HG03342 (cell line): ENCODE data around the gene CERS6.
A peak's percentile ranks its signal among the peaks of the same experiment; 100 is the strongest.

ENCODE experiments used
- ATAC-seq: cut with Tn5 transposase; IDR thresholded peaks from one replicate; pipeline ENCODE4 v1.9.1; 2021; ENCODE audit warnings: mild to moderate bottlenecking, moderate library complexity; ENCODE audit not compliant: unreplicated experiment

The CERS6 gene

DNA sequence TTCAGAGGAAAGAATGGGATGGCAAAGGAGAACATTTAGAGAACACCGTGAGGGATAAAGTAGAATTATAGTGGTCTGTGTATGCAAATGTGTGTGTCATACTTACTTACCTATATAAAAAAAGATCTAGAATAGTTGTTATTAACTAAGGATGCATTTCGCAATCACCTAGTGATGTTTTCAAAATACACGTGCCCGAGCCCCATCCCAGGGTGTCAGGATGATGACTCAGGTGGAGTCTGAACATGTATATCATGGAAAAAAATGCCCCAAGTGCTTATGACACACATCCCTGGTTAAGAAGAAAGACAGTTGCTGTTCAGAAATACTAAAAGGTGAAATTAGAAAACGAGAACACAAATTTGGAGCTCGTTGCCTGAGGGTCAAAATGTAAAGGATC is 109.0 kb downstream of the CERS6 start:
- no peak for ATAC-seq

DNA sequence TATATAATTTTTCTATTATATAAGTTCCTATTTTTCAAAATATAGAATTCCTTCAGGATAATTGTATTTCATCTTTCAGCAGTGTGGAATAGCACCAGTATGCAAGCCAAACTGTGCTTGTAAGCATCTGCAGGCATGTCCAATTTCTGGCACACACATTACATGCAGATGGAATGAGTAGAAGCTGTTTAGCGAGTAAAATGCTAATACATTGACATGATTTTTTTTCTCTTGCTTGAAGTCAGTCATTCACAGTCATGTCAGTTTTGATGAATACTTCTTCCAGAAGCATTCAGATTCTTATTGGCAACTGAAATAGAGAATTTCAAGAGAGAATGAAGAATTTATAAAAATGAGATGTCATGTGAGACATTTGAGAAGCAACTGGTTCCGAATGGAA is 109.4 kb downstream of the CERS6 start:
- ATAC-seq: no peak

DNA sequence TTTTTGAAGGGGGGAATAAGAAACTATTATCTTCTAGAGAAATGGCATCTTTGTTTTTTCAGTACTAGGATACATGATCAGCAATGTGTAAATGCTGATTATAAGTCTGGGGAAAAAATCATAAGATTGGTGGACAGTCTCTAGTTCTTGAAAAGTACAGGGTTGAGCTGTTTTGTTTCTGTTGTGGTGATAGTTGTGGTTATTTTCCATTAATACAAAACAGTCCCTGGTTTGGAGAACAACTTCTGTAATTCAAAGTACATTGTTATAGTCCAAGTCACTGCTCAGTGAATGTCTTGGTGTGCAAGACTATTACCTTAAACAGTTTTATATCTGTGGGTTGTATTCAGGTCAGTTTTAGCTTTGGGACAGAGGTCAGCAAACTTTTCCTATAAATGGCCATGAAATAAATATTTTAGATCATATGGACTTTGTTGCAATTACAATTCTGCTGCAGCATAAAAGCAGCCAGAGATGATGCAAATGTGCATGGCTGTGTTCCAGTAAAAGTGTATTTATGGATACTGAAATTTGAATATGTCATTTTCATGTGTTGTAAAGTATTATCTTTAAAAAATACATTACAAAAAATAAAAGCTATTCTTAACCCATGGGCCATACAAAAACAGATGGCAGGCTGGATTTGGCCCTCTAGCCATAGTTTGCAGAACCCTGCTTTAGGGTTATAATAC is 111.0 kb downstream of the CERS6 start:
- peak; percentile 50 for ATAC-seq

DNA sequence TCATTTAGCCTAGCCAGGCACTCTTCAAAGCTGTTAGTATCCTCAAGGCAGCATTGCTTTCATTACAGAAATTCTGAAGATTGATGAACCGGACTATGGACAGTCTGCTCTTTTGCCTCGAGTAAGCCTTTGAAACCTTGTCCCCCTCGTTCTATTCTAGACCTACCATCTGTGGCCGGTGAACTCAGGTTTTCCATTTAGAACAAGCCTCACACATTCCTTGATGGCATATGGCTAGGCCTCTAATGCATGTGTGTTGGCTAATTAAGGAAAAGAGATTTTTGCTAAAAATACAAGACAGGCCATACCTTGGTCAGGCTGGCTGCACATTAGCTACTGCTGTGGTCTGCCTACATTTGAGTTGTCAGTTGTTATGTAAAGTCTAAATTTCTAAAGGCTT is 111.8 kb downstream of the CERS6 start:
- no peak for ATAC-seq

DNA sequence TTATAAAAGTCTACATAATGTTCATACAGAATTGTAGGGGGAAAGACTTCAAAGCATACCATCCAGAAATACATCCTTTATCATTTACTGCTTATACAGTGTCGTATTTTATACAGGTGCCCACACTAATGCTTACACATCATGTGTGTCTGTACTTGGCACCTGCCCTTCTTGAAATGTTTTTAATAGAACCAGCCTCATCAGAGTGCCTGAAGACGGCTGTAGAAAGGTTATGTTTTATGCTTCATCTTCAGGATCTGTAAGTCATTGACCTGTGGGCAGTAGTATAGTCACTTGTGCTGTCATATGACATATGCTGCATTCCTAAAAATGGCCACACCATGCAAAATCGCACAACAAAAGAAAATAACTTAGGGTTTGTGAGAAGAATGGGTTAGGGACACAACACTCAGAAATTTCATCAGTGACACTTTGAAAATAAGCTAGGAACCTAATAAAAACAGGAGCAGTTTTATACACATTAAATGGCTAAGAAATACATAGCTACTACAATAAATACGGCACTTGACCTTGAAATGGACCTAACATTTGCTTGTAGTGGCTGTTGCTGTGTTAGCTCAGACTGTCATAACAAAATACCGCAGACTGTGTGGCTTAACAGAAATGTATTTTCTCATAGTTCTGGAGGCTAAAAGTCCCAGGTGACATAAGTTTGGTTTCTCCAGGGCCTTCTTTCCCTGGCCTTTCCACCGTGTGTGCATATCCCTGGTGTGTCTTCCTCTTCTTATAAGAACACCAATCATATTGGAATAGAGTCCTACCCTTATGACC is 112.6 kb downstream of the CERS6 start:
- ATAC-seq: no peak

DNA sequence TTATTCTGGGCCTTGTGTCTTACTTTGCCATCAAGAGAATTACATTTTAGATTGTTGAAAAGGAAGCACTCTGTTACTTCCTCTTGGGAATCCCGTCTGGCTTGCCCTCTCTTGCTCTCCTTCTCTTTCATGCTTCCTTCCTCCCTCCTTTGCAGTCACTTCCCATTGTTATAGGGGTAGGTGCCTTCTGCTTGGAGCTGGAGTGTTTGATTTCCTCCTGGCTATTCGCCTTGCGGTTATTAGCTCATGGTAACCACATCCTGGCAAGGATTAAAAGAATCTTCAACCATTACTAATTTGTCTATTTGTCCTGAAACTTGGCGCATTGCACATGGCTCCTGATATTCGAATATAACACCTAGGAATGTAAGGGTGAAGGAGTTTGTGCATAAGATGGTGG is 115.0 kb downstream of the CERS6 start:
- no peak for ATAC-seq

DNA sequence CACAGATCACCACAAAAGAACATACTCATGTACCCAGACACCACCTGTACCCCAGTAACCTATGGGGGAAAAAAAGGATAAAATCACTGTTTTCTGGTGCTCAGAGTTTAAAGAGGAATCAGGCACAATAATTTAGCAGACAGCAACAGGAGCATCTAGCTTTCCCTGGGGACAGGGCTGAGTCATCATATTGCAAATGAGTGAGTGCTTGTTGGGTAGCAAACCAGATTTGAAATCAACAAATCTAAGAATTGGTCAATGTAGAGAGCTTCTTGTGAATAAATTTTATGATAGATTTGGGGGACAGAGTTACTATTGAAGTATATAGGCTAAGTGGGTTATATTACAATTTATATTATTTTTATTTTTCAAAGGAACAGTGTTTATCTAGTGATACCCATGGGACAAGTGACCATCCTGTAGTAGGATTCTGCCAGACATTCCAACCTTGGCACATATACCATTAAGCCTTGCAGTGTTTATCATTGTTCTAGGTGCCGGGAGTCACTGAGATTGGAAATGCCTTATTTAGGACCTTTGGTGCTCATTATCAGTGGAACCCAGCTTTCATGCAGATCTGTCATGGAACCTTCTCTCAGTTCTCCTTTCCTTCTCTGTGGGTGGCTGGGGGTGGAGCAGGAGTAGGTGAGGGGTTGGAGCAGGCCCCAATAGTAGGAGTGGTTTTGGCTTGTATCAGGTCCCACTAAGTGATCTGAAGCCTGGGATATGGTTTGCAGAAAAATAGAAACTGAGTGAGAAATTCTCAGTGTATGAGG is 117.2 kb downstream of the CERS6 start:
- peak; percentile 37 for ATAC-seq

DNA sequence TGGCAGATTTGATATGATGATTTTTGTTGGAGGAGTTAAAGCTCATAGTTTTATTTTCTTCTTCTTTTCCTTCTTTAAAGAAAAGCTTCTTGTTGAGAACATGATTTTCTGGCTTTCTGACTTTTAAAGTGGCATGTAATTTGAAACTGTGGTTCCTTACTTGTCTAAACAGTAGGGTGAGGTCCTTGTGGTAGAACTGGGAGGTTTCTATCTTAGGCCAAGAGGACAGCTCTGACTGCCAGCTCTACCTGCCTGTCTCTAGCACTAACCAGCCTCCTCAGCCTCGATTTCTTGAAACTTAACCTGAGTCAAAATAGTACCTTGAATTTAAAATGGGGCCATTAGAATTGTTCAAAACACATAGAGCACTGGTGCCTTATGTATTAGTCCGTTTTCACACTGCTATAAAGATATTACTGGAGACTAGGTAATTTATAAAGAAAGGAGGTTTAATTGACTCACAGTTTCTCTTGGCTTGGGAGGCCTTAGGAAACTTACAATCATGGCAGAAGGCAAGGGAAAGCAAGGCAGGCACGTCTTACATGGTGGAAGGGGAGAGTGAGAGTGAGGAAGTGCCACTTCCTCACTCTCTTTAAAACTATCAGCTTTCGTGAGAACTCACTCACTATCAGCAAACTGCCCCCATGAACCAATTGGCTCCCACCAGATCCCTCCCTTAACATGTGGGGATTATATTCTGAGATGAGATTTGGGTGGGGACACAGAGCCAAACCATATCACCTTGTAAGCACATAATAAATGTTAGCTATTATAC is 119.0 kb downstream of the CERS6 start:
- ATAC-seq: no peak

DNA sequence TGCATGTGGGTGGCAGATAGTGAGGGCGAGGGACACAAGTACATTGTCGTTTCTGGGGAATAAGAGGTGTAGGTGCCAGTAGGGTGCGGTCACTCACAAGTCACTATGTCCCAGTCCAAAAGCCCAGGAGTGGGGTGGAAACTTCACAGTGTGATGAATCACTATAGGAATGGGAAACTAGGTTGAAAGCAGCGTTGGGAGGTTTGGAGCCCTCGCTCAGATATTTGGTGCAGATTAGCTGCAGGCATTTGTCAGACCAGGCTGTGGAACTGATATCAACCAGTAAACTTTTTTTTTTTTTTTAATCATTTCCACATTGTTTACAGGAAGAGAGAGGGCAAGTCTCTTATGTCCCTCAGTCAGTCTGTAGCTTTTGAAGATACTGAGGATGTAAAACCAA is 121.8 kb downstream of the CERS6 start:
- ATAC-seq: no peak

DNA sequence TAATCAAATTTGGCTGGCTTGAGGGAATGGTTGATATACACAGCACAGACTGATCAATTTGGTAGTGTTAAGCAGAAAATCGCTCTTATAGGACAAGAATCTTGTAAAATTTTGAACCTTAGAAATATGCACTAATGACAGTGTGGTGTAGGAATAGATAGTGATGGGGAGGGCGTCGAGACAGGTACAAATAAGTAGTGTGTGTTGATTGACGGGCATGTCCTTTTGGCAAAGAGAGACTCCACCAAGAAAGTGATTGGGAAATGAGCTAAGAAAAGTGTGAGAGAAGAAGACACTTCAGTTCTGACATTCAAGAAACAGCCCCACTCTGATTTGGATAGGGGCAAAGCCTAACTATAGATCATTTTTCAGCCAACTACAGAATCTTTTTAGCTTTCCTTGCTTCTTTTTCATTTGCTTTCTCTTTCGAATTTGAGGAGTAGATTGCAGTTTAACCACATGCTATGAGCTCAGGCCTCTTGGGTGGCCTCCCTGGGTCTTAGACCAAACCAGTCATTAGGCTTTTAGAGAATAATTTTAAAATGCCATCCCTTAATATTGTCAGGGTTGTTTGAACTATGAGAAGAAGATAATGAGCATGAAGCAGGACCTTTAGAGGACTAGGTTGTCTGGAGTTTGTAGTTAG is 127.1 kb downstream of the CERS6 start:
- ATAC-seq: peak; percentile 66

DNA sequence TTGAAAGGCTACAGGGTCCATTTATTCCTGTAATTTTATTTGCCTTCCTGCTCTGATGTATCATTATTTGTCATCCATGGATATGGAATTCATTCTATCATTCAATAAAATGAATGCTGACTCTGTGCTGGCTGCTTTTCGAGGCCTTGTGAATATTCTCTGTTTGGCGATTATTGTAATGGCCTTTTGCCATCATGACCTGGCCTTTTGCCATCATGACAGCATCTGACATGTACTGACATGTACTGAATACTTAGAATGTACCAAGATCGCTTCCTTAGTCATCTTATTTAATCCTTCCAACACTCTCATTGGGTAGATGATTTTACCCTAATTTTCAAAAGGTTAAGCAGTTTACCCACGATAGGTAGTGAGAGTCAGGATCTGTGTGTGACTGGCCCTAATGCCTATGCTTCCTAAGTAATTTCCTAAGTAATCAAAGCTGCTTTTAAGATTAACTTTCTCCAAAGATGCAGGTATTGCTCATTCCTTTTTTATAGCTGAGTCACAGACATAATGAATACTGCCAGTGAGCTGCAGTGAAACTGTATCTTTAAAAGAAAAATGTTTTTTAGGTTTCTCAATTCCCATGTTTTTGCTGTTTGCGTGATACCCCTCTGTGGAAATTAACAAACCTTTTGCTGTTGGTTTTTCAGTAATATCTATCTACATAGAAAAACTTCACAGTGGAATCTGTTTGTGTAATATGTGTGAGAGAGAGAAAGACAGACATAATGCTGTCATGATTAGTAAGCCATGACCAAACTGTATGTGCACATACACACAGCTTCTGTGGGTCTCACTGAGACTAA is 127.8 kb downstream of the CERS6 start:
- ATAC-seq: no peak

DNA sequence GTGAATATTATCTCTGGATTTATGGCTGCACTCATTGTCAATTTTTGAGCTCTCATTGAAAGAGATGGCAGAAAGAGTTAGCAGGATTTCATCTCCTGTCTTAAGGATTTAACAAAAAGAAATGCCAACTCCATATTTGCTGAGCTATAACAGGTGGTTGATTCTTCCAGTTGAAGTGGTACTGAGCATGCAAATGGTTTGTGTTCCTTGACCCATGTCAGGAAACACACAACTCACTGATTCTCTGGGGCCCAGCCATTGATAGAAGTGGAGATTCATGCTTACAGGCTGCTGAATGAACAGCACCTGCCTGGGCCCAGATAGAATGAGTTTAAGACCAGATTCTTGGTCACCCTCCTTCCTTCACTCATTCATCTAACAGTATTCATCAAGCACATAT is 128.8 kb downstream of the CERS6 start:
- ATAC-seq: peak; percentile 47

DNA sequence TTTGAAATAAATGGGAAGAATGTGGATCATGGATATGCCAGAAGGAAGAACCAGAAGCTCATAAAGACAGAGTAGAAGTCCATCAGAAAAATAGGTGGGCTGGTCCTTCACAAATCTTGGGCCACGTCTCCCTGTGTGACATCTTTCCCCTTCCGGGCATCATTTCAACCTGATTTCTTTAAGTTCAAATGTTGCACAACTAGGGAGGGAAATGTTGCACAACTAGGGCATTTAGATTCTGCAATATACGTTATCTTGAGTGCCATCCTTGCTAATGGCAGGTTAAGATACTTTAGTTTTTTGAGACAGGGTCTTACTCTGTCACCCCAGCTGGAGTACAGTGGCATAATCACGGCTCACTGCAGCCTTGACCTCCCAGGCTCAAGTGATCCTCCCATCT is 129.6 kb downstream of the CERS6 start:
- no peak for ATAC-seq

DNA sequence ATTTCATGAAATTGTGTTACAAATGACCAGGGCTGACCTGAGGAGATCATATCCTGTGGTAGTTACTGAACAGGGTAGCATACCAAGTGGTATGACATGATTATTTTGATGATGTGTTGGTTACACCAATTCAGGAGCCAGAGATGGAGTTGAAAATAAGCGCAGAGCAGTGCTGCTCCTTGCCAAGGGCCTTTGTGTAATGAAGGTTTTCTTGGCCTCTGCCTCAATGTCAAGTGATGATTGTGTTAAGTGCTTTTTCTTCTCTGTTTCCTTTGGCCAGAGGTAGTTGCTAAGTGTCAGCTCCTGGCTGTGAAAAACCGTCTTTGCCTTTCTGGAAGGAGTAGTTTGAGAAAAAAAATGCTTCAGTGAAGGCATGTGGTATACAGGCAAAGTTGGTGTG is 131.2 kb downstream of the CERS6 start:
- no peak for ATAC-seq

DNA sequence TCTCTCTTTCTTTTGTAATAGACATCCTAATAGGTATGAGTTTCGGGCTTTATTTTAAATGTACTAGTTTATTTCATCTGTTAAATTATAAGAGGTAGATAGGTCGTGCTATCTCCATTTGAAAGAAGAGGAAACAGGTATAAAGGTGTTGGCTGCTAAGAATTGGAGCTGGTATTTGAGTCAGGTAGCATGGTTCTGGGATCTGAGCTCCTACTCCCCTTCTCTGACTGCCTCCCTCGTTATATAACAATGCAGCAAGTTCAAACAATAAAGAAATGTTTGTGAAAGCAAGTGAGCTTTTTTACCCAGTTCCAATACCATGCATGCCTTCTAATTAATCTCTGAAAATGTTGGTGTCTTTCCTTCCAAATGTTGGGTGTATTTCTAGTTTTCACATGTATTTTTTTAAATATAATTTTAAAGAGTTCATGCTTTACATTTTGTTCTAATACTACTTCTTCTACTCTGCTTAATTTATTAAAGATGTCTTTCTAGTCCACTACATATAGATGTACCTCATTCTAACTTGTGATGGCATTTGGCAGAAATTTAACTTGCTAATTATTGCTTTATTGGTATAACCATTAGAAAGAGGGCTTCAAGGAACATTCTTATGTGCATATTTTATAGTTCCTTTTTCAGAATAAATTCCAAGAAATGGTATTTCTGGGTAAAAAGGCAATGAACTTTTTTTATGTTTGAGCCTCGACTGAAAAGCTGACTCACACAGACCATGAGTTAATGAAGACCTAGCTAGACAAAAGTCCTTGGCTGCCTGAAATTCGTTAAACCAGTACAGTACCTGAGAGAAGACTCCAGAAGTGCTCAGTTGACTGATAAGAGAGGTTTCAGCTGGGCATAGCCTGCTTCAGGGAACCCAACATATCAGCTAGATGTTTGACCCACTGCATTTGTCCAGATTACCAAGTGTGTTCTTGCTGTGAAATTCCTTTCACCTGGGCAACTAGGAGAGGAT is 133.5 kb downstream of the CERS6 start:
- no peak for ATAC-seq

DNA sequence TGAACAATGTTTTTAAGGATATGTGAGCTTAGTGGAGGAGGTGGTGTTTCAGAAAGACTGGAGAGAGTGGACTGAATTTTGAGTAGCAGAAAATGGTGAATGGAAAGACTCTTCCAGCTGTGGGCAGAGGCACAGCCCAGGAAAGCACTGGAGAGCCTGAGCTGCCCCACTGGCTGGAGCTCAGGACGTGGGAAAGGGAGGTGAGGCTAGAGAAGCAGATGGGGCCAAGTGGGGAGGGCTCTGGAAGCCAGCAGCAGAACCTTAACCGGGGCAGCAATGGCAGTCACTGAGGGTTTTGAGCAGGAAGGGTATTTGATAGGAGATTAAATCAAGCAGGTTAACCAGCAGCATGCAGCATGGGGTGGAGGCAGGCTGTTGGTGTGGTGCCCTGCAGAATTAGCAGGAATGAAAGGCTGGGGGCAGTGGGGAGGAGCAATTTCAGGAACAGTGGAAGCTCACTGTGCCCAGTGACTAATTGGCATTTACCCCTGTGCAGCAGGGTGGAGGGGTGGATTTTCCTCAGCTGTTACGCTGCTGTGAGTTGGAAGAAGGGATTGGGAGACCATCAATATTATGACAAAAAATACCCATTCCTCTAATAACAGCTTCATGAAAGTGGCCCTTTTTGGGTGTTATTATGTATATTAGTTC is 136.2 kb downstream of the CERS6 start:
- no peak for ATAC-seq

DNA sequence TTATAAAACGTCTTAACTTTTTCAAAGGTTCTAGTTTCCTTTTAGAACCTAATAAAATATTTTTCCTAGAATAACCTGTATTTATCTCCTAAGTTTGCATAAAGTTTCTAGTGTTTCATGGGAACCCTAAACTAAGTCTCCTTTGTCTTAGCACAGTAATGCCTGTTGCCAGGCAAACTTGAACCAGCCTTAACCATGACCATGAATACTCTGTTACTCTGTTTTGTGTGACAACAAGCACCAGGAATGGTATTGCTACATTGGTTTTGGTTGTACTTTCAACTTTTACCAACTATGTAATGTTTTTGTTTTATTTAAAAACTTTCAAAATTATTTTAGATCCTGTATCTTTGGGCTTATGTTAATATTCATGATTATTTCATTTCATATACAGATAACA is 137.6 kb downstream of the CERS6 start:
- peak; percentile 59 for ATAC-seq

DNA sequence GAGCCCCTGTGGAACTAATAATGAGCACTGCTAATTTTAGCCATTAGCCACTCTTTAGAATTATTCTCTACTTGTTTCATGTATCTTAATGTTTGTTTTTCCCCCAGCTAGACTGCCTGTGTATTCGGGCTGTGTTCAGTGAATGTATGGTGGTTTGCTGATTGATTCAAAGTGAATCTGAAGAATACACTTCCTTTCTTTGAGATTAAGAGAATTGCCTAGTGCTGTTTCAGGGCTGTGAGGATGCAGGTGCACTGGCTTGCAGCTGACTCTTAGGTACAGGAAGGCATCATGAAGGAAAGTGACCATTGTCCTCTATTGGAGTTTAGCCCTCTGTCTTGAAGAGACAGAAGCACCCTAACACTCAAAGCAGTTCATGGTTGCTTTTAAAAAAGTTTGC is 138.7 kb downstream of the CERS6 start:
- peak; percentile 74 for ATAC-seq
